H1 (cell line): Measurements from ENCODE around the gene MARCOL. TPM values are rescaled to one million over a fixed set of nuclear protein-coding genes. Genes with fewer than 3 reads are reported as not detected.

Experiments
- CTCF ChIA-PET: fragments of 300-600 bp; sonication (Branson Sonifier 250); formaldehyde crosslinking; loops from one replicate; lab custom pipeline; 2021; ENCODE audit not compliant: partially characterized antibody; lab: Charles Lee
- POLR2A ChIA-PET: fragments of 300-600 bp; sonication (Branson Sonifier 250); formaldehyde crosslinking; loops from one replicate; lab custom pipeline; 2021; ENCODE audit warnings: inconsistent platforms; ENCODE audit not compliant: partially characterized antibody; lab: Charles Lee
- DNase-seq, 2 experiments: peaks; one replicate each; pipeline versions ENCODE4 v3.0.0 to v3.0.0-alpha.2; 2010 to 2022; ENCODE audit warnings: low spot score in 2 of 2, low read depth in 1 of 2, mixed read lengths in 1 of 2
- FAIRE-seq: peaks from 2 replicates; lab custom pipeline; 2011; peaks lifted over from hg19 to GRCh38; lab: Jason Lieb, UNC
- H2AFZ ChIP-seq: 2 replicates; pipeline ENCODE4 v1.8.1; 2012; ENCODE audit warnings: low read length, inconsistent platforms
- H2AK5ac ChIP-seq: 2 replicates; pipeline ENCODE4 v1.6.1; 2013; ENCODE audit warnings: low read depth, low read length
- H2BK120ac ChIP-seq: replicated peaks from 2 replicates; pipeline ENCODE3; 2013; ENCODE audit warnings: low read depth, low read length, inconsistent platforms
- H2BK12ac ChIP-seq: 2 replicates; pipeline ENCODE4 v1.6.1; 2013; ENCODE audit warnings: low read depth, low read length
- H2BK15ac ChIP-seq: 2 replicates; pipeline ENCODE4 v1.6.1; 2013; ENCODE audit warnings: low read length
- H2BK20ac ChIP-seq: 2 replicates; pipeline ENCODE4 v1.6.1; 2013; ENCODE audit warnings: low read length
- H2BK5ac ChIP-seq: 2 replicates; pipeline ENCODE4 v1.6.1; 2013; ENCODE audit warnings: low read depth, low read length
- H3K14ac ChIP-seq: 2 replicates; pipeline ENCODE4 v1.6.1; 2013; ENCODE audit warnings: inconsistent platforms; ENCODE audit not compliant: insufficient read length
- H3K18ac ChIP-seq: 2 replicates; pipeline ENCODE4 v1.6.1; 2013; ENCODE audit warnings: low read length; ENCODE audit errors: extremely low read depth
- H3K23ac ChIP-seq: 2 replicates; pipeline ENCODE4 v1.6.1; 2013; ENCODE audit warnings: inconsistent platforms; ENCODE audit not compliant: insufficient read length
- H3K23me2 ChIP-seq: 2 replicates; pipeline ENCODE4 v1.6.1; 2013; ENCODE audit warnings: low read depth, low read length
- H3K27ac ChIP-seq: 2 replicates; pipeline ENCODE4 v1.6.1; 2011; ENCODE audit warnings: low read depth, low read length, inconsistent platforms
- H3K27me3 ChIP-seq, 4 experiments: replicated peaks in 1 of 4; 1 replicate in 1 of 4; 2 replicates in 3 of 4; pipeline versions ENCODE4 v1.6.1 to v1.8.1; 2011 to 2013; ENCODE audit warnings: low read length in 3 of 4, mild to moderate bottlenecking in 3 of 4, inconsistent platforms in 2 of 4, mixed read lengths in 2 of 4, moderate library complexity in 1 of 4; ENCODE audit not compliant: control insufficient read depth in 3 of 4, insufficient read depth in 3 of 4; ENCODE audit errors: extremely low read depth in 1 of 4
- H3K36me3 ChIP-seq, 4 experiments: 2 replicates each; pipeline versions ENCODE4 v1.6.1 to v1.8.1; 2011 to 2013; ENCODE audit warnings: mild to moderate bottlenecking in 4 of 4, low read length in 3 of 4, moderate library complexity in 2 of 4, control low read depth in 1 of 4, inconsistent platforms in 1 of 4; ENCODE audit not compliant: insufficient read depth in 4 of 4, control insufficient read depth in 2 of 4
- H3K4ac ChIP-seq: replicated peaks from 2 replicates; pipeline ENCODE3; 2013; ENCODE audit warnings: low read length, low read depth, mixed read lengths, inconsistent platforms; ENCODE audit not compliant: insufficient read length
- H3K4me1 ChIP-seq, 4 experiments: replicated peaks in 1 of 4; 1 replicate in 1 of 4; 2 replicates in 3 of 4; pipeline versions ENCODE4 v1.6.1 to v1.8.1; 2011 to 2013; ENCODE audit warnings: low read length in 3 of 4, inconsistent platforms in 2 of 4, mixed read lengths in 1 of 4; ENCODE audit not compliant: insufficient read depth in 4 of 4, control insufficient read depth in 3 of 4
- H3K4me2 ChIP-seq, 2 experiments: 2 replicates each; pipeline versions ENCODE4 v1.6.1 to v1.8.1; 2011 to 2013; ENCODE audit warnings: low read depth in 2 of 2, low read length in 2 of 2, control low read depth in 1 of 2, inconsistent platforms in 1 of 2, mild to moderate bottlenecking in 1 of 2; ENCODE audit not compliant: insufficient read depth in 1 of 2
- H3K4me3 ChIP-seq, 4 experiments: fragments of 200-600, 300-600 bp in 1 of 4; sonication (generic), shearing (Covaris generic), sonication (Bioruptor Twin) in 1 of 4; 2 replicates each; pipeline versions ENCODE4 v1.5.1 to v1.8.1; 2011 to 2016; ENCODE audit warnings: low read length in 4 of 4, low read depth in 3 of 4, control low read depth in 2 of 4, inconsistent platforms in 2 of 4, mild to moderate bottlenecking in 2 of 4, mixed read lengths in 1 of 4, moderate library complexity in 1 of 4; ENCODE audit not compliant: insufficient read depth in 2 of 4; ENCODE audit errors: extremely low read depth in 1 of 4
- H3K56ac ChIP-seq: replicated peaks from 2 replicates; pipeline ENCODE3; 2013; ENCODE audit warnings: low read depth, mild to moderate bottlenecking, mixed read lengths, low read length, inconsistent platforms; ENCODE audit not compliant: insufficient read length
- H3K79me1 ChIP-seq: 2 replicates; pipeline ENCODE4 v1.6.1; 2013; ENCODE audit warnings: low read depth, low read length, control low read depth
- H3K79me2 ChIP-seq, 2 experiments: 2 replicates each; pipeline versions ENCODE4 v1.6.1 to v1.8.1; 2012 to 2013; ENCODE audit warnings: low read length in 2 of 2, mild to moderate bottlenecking in 2 of 2, inconsistent platforms in 1 of 2; ENCODE audit not compliant: insufficient read depth in 2 of 2, control insufficient read depth in 1 of 2
- H3K9ac ChIP-seq, 4 experiments: replicated peaks in 1 of 4; 1 replicate in 1 of 4; 2 replicates in 3 of 4; pipeline versions ENCODE4 v1.6.1 to v1.8.1; 2011 to 2013; ENCODE audit warnings: low read depth in 3 of 4, low read length in 3 of 4, control low read depth in 2 of 4, mild to moderate bottlenecking in 2 of 4, moderate library complexity in 2 of 4, inconsistent platforms in 1 of 4; ENCODE audit errors: extremely low read depth in 1 of 4
- H3K9me3 ChIP-seq, 2 experiments: 2 replicates each; pipeline versions ENCODE4 v1.6.1 to v1.8.1; 2012 to 2013; ENCODE audit warnings: mild to moderate bottlenecking in 2 of 2, moderate library complexity in 2 of 2, control low read depth in 1 of 2, inconsistent platforms in 1 of 2, low read depth in 1 of 2, low read length in 1 of 2, mixed read lengths in 1 of 2; ENCODE audit not compliant: insufficient read depth in 2 of 2
- H4K20me1 ChIP-seq, 2 experiments: replicated peaks in 1 of 2; 2 replicates each; pipeline versions ENCODE3 to v1.8.1; 2011 to 2013; ENCODE audit warnings: inconsistent platforms in 2 of 2, low read length in 2 of 2, mild to moderate bottlenecking in 1 of 2; ENCODE audit not compliant: insufficient read depth in 2 of 2, control insufficient read depth in 1 of 2
- H4K5ac ChIP-seq: 2 replicates; pipeline ENCODE4 v1.6.1; 2013; ENCODE audit warnings: low read length, low read depth, mixed read lengths, inconsistent platforms; ENCODE audit not compliant: insufficient read length
- H4K8ac ChIP-seq: 2 replicates; pipeline ENCODE4 v1.8.0; 2013; ENCODE audit warnings: mild to moderate bottlenecking, moderate library complexity, low read length, inconsistent platforms; ENCODE audit not compliant: insufficient read depth; ENCODE audit errors: extremely low read depth
- H4K91ac ChIP-seq: replicated peaks from 2 replicates; pipeline ENCODE3; 2013; ENCODE audit warnings: low read length, mixed read lengths, inconsistent platforms; ENCODE audit not compliant: insufficient read length
- ATF2 ChIP-seq: IDR thresholded peaks from 2 replicates; pipeline ENCODE4 v1.6.1; 2012; ENCODE audit warnings: low read length, inconsistent platforms
- CEBPB ChIP-seq: IDR thresholded peaks from 2 replicates; pipeline ENCODE4 v1.6.1; 2012; ENCODE audit warnings: low read depth, low read length
- EP300 ChIP-seq, 2 experiments: IDR thresholded peaks; 1 replicate in 1 of 2; 2 replicates in 1 of 2; pipeline ENCODE4 v1.6.1; 2011 to 2012; ENCODE audit warnings: low read depth in 2 of 2, low read length in 2 of 2, mild to moderate bottlenecking in 2 of 2, borderline replicate concordance in 1 of 2, inconsistent platforms in 1 of 2, moderate library complexity in 1 of 2
- RXRA ChIP-seq: IDR thresholded peaks from 2 replicates; pipeline ENCODE4 v1.6.1; 2011; ENCODE audit warnings: low read depth, mild to moderate bottlenecking, low read length, moderate library complexity; ENCODE audit not compliant: insufficient read depth
- SIN3A ChIP-seq, 2 experiments: IDR thresholded peaks in 1 of 2; conservative IDR thresholded peaks in 1 of 2; 2 replicates each; pipeline ENCODE4 v1.6.1; 2011 to 2012; ENCODE audit warnings: low read length in 2 of 2, improper control_type of control experiment in 1 of 2, low read depth in 1 of 2, mild to moderate bottlenecking in 1 of 2
- TAF1 ChIP-seq: IDR thresholded peaks from 2 replicates; pipeline ENCODE4 v1.6.1; 2011; ENCODE audit warnings: mild to moderate bottlenecking, low read depth, low read length
- TBP ChIP-seq: IDR thresholded peaks from 2 replicates; pipeline ENCODE4 v1.6.1; 2011; ENCODE audit warnings: low read depth, low read length, improper control_type of control experiment
- WGBS, 2 experiments: shearing (Covaris generic) in 1 of 2; methylation state at CpG; one replicate each; pipeline versions ENCODE4 v1.1.6 to v1.1.7; 2013 to 2015; ENCODE audit warnings: low lambda C conversion rate in 2 of 2, mixed read lengths in 2 of 2, inconsistent platforms in 1 of 2, low coverage in 1 of 2, missing lambda C conversion rate in 1 of 2; ENCODE audit not compliant: insufficient replicate concordance in 2 of 2, insufficient coverage in 1 of 2, insufficient read length in 1 of 2; ENCODE audit errors: extremely low coverage in 1 of 2, missing lambda C conversion rate in 1 of 2; 5-methylcytosine and 5-hydroxymethylcytosine counted together
- polyA plus RNA-seq, 7 experiments: library from polyadenylated mRNA; depleted of rRNA in 3 of 7; stranded (reverse) in 5 of 7; unstranded in 2 of 7; fragments of >200 nt in 5 of 7; fragments of 200-250 nt in 2 of 7; gene quantifications; 1 replicate in 5 of 7; 2 replicates in 1 of 7; 4 replicates in 1 of 7; pipeline versions ENCODE4 v1.2.1 to v1.2.3, GENCODE V29; 2011 to 2013; ENCODE audit warnings: missing spikeins in 2 of 7, mixed read lengths in 2 of 7
- total RNA-seq: library from RNA; stranded (reverse); fragmentation: NEBNext Ultra II Directional; extraction: Animal tissue kit (Norgen Biotek cat#: 25700); gene quantifications from 2 replicates; pipeline ENCODE4 v1.2.1, GENCODE V29; 2021

Gene MARCOL
- total and polyA plus RNA-seq, 2 of the 8 experiments (the other 6 are each of a cell fraction or from before 2014, with no cell fraction given): not detected

GRCh38 chr5:148268566-148268965, 30.2 kb downstream of the MARCOL start, which contains the start of gene SPINK13:
TSS of gene SPINK13 (plus strand) at chr5:148268794. CDS start at chr5:148270073, 1,279 bp downstream.
- ChIA-PET POLR2A (no interaction called here), CTCF (interaction anchor here (1.2 kb wide), 1 partner anchor 22 kb away, joined by 4 read pairs; no protein-coding TSS in a partner anchor)
- H3K9ac ChIP-seq: no peak within 1 kb of the TSS
- H3K4me1 ChIP-seq: no peaks in the 10 kb centered on the region
- H3K23me2 ChIP-seq: no peaks in the 10 kb centered on the region
- no peak within 1 kb of the TSS for H3K14ac ChIP-seq
- H3K4ac ChIP-seq: no peak within 1 kb of the TSS
- H3K56ac ChIP-seq: no peak within 1 kb of the TSS
- H3K18ac ChIP-seq: no peak within 1 kb of the TSS
- no peaks in the 10 kb centered on the region for H3K9me3 ChIP-seq
- 94% methylated on average over 4 of the region's 4 CpGs; no CpG with 5 or more reads in 1 of the 2 experiments for WGBS, 2 experiments
- H4K20me1 ChIP-seq: no peaks in the 10 kb centered on the region
- H3K36me3 ChIP-seq: no peaks in the 10 kb centered on the region
- no peak for TF ChIP-seq CEBPB
- no peak for TF ChIP-seq TBP
- TF ChIP-seq ATF2: no peak
- no peak for TF ChIP-seq SIN3A (conservative IDR thresholded peaks at IDR 0.05 in 1 of 2, IDR thresholded peaks at IDR 0.05 in 1 of 2; ENCODE audit: low read depth in 1 of 2, low read length in 2 of 2)
- no peak for TF ChIP-seq RXRA
- no peak for TF ChIP-seq TAF1
- TF ChIP-seq EP300 (IDR thresholded peaks at IDR 0.05; ENCODE audit: borderline replicate concordance in 1 of 2, low read depth in 2 of 2, low read length in 2 of 2): no peak
- H2BK5ac ChIP-seq: no peak within 1 kb of the TSS
- H4K91ac ChIP-seq: no peak within 1 kb of the TSS
- H2AFZ ChIP-seq: peak within 1 kb of the TSS; percentile 91
- H3K4me2 ChIP-seq: no peak within 1 kb of the TSS
- H3K4me3 ChIP-seq: no peak within 1 kb of the TSS
- no peak within 1 kb of the TSS for H2BK12ac ChIP-seq
- no peaks in the 10 kb centered on the region for H3K27me3 ChIP-seq
- H4K5ac ChIP-seq: no peak within 1 kb of the TSS
- no peak within 1 kb of the TSS for H2AK5ac ChIP-seq
- DNase-seq (no peak), FAIRE-seq (no peak)
- H3K27ac ChIP-seq: no peak within 1 kb of the TSS
- no peaks in the 10 kb centered on the region for H3K79me2 ChIP-seq
- H3K23ac ChIP-seq: no peak within 1 kb of the TSS
- no peaks in the 10 kb centered on the region for H3K79me1 ChIP-seq
- H2BK20ac ChIP-seq: no peak within 1 kb of the TSS
- no peak within 1 kb of the TSS for H2BK120ac ChIP-seq
- H2BK15ac ChIP-seq: no peak within 1 kb of the TSS
- no peak within 1 kb of the TSS for H4K8ac ChIP-seq
